Activated CD4-positive, alpha-beta T cell treated with anti-CD3 and anti-CD28 coated beads, Interleukin-2, amount 50 U/mL, for 16 hours (primary cell): Measurements from ENCODE around the gene CSPG4.
"Not testable (repeated sequence)": the region's sequence is repeated elsewhere in the genome, so short reads cannot be mapped to it uniquely, and the experiment has no call there.

Experiments used
- DNase-seq: peaks from one replicate; pipeline ENCODE4 v3.0.0-alpha.2; 2020

The CSPG4 gene

DNA sequence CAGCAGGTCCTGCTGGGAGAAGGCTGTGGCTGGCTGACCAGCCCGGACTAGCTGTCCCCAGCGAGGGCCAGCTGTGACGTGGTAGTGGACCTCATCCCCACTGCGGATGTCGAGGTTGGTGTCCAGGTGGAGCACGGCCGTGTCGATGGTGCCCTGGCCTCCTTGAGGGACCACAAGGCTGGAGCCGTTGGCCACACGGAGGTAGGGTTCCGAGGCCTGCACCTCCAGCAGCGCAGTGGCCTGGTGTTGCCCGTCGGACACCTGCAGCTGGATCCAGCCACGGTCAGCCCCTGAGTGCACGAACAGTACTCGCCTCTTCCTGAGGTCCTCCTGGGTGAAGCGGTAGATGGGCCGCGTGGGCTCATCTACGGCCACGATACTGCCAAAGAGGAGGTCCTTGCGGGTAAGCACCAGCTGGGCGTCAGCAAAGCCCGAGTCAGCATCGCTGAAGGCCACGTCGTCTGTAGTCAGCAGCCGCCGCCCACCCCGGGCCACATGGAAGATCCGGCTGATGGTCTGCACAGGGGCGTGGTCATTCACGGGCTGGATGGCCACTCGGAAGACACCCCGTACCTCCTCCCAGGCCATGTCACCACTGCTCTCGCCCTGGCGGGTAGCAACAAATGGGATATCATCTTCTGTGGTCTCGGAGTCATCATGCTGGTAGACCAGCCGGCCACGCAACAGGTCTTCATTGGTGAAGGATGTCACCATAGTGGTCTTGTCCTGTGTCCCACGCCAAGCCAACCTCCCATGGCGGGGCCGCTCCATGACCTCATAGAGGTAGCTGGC is 25.0 kb downstream of the CSPG4 start:
- no peak for DNase-seq

GRCh38 chr15:75686212-75686642 is 26.4 kb downstream of the CSPG4 start:
- peak; percentile 83 for DNase-seq

GRCh38 chr15:75685195-75685594 is 27.5 kb downstream of the CSPG4 start:
- DNase-seq, result no peak

GRCh38 chr15:75684648-75685047 is 28.0 kb downstream of the CSPG4 start:
- no peak for DNase-seq

- DNase-seq, result peak; percentile 67
These were observed 28.9 kb downstream of the CSPG4 start for GRCh38 chr15:75683646-75684312.

GRCh38 chr15:75682181-75683135 is 30.2 kb downstream of the CSPG4 start:
- DNase-seq, result no peak

DNA sequence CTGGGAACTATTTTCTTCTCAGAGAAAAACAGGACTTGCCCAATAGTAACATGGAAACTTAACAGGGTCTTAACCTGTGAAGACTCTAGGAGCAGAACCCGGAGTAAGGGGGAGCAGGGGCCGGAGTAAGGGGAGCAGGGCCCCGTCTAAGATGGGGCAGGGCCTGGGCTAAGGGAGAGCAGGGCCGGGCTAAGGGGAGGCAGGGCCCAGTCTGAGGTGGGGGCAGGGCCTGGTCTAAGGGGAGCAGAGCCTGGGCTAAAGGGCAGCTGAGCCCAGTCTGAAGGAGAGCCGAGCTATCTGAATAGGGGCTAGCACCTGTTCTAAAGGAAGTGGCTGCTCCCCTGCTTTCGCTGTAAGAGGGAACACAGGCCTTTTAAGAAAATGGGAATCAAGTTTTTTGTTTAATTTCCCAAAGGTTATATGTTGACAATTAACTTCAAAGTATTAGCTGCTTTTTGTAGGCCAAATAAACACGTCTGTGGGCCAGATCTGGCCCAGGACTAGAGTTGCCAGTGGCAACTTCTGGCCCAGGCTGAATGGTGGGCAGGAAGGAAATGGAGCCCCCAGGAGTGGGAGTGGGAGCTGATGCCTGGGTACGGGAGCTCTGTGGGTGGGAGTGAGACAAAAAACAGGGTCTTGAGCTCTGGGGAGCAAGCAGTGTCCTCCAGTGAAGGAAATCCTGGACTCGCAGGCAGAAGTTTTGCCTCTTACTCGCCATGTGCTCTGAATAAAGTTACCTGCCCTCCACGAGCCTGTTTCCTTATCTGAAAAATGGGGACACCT is 32.5 kb downstream of the CSPG4 start:
- no peak for DNase-seq

DNA sequence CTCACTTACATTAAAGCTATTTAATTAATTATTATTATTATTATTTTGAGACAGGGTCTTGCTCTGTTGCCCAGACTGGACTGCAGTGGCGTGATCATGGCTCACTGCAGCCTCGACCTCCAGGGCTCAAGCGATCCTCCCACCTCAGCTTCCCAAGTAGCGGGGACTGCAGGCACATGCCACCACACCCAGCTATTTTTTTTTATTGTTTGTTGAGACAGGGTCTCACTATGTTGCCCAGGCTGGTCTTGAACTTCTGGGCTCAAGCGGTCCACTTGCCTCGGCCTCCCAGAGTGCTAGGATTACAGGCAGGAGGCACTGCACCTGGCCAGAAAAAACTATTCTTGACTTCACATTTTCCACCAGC is 34.3 kb downstream of the CSPG4 start:
- DNase-seq, result not testable (repeated sequence)

GRCh38 chr15:75677465-75678323 is 35.0 kb downstream of the CSPG4 start:
- no peak for DNase-seq

- DNase-seq, result no peak
These were observed 35.8 kb downstream of the CSPG4 start for GRCh38 chr15:75676688-75677464.

DNA sequence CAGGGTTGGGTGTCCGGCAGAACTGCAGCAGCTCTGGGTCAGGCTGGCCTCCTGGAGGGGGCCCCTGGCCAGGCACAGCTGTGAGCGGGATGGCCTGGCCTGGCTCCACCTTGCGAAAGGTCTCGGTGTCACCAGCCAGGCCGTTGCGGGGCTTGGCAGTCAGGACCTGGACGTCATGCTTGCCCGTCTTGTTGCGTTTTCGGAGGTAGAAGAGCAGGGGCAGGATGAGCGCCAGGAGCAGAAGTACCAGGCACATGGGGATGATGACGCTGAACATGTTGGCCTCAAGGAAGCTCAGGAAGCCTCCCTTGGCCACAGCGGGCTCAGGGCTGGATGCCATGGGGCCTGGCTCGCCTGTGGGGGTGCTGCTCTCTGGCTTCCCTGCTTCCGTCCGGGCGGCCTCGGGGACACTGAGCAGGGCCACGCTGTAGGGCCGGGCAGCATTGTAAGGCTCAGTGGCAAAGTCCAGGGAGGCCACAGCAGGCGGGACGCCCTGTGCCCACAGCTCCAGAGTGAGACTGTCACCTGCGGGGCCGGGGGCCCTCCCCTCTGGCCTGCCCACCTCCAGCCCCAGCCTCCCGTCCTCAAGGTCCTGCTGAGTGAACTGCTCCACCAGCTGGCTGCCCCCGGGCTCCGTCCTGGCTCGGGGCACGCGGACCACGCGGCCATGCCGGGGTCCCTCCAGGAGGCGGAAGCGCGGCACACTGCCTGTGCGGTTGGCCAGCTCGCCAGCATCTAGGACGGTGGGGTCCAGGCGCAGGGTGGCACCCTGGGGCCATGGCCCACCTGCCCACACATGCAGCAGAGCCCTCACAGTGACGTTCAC is 36.9 kb downstream of the CSPG4 start:
- DNase-seq, result no peak

DNA sequence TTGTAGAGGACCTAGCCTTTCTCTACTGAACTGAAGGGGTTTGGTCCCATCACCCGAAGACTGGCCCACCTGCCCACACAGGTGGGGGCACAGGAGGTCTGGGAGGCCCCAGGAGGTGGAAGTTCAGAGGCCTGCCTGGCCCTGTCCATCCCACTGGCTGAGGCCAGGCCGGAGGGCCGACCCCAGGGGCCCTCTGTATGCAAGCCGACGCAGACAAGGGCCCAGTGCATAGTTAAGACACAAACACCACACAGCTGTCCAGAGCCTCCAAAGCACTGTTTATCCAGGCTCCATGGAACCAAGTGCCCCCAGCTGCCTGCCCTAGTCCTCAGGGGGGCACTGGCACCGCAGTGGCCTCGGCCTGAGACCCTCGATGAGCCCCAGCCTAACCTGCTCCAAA is 38.3 kb downstream of the CSPG4 start:
- no peak for DNase-seq

GRCh38 chr15:75673426-75674235 is 39.0 kb downstream of the CSPG4 start:
- DNase-seq, result no peak

- no peak for DNase-seq
These were observed 39.8 kb downstream of the CSPG4 start for GRCh38 chr15:75672646-75673425.

DNA sequence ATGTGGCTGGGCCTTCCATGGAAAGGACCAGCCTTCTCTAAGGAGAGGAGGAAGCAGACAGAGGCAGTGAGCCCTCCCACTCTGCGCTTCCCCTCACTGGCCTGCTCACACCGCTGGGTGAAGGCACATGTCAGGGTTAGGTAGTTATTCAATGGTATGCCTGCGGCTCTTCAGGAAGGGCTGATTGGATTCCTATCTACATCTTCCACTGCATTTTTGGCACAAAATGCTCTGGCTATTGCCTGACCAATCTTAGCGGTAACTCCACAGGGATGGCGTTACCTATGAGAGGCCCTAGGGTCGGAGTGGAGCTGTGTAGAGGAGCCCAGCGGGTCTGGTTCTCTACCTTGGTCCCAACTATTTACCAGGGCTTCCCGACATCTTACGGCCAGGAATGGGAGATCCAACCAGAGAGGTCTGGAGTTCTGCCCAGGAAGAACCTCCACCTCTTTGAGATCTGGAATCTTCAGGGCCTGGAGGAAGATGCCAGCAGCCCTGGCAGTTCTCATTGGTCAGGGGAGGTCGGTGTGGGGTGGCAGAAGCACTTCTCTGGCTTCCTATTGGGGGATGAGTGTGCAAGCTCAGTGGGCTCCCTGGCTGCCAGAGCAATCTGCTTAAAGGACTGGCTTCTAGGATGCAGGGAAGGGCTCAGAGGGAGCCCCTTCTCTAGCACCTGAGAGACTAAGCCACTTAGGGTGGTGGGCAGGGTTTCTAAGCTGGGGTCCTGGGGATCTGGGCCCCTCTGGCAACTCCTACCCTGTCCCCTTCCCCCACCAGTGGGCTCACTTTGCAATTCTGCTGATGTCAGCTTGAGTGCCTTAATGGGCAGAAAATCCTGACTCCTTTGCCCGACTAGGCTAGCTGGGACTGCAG is 40.7 kb downstream of the CSPG4 start:
- no peak for DNase-seq

GRCh38 chr15:75669879-75670212 is 42.8 kb downstream of the CSPG4 start:
- DNase-seq, result no peak
